WTC11 (cell line): ENCODE data around the gene SLC44A5. TPM values are rescaled to one million over a fixed set of nuclear protein-coding genes. Genes with fewer than 3 reads are reported as not detected.

Source experiments
- ATAC-seq: fragments of 200-7000 bp; cut with Tn5 transposase; 2 replicates; pipeline ENCODE4 v1.10.0; 2021; ENCODE audit warnings: mild to moderate bottlenecking, moderate library complexity
- CTCF ChIA-PET: fragments of 300-600 bp; sonication (Branson Sonifier 250); formaldehyde crosslinking; loops from one replicate; lab custom pipeline; 2021; ENCODE audit warnings: antibody characterized with exemption; lab: Charles Lee
- POLR2A ChIA-PET: fragments of 350-600 bp; sonication (Branson Sonifier 250); formaldehyde crosslinking; loops from one replicate; lab custom pipeline; 2021; ENCODE audit warnings: antibody characterized with exemption; lab: Charles Lee
- DNase-seq: peaks from one replicate; pipeline ENCODE4 v3.0.0; 2021; ENCODE audit warnings: low spot score
- H3K27ac Mint-ChIP-seq: 2 replicates; pipeline ENCODE4 v1.8.0; 2021; ENCODE audit warnings: mixed read lengths
- H3K27me3 Mint-ChIP-seq: 2 replicates; pipeline ENCODE4 v1.8.0; 2021; ENCODE audit warnings: low read depth, mild to moderate bottlenecking, moderate library complexity, mixed read lengths
- H3K36me3 Mint-ChIP-seq: 2 replicates; pipeline ENCODE4 v1.8.0; 2021; ENCODE audit warnings: mixed read lengths
- H3K4me1 Mint-ChIP-seq: 2 replicates; pipeline ENCODE4 v1.8.0; 2022; ENCODE audit warnings: mixed read lengths
- H3K4me3 Mint-ChIP-seq: 2 replicates; pipeline ENCODE4 v1.8.0; 2021; ENCODE audit warnings: mild to moderate bottlenecking, moderate library complexity, mixed read lengths
- H3K9me3 Mint-ChIP-seq: 2 replicates; pipeline ENCODE4 v1.8.0; 2021; ENCODE audit warnings: mixed read lengths
- CREB1 ChIP-seq: sonication (generic); formaldehyde crosslinking; IDR thresholded peaks from 2 replicates; pipeline ENCODE4 v1.8.0; 2023; ENCODE audit warnings: mild to moderate bottlenecking, missing genetic modification reagents
- CREM ChIP-seq: sonication (generic); formaldehyde crosslinking; IDR thresholded peaks from 2 replicates; pipeline ENCODE4 v1.8.1; 2022; ENCODE audit warnings: mild to moderate bottlenecking, missing genetic modification reagents, moderate library complexity
- FOXP1 ChIP-seq: sonication (generic); formaldehyde crosslinking; IDR thresholded peaks from 2 replicates; pipeline ENCODE4 v1.8.0; 2022; ENCODE audit warnings: missing genetic modification reagents, mild to moderate bottlenecking, moderate library complexity, borderline replicate concordance
- GRHL2 ChIP-seq: fragments of 250-450 bp; sonication (Bioruptor Pico); IDR thresholded peaks from 2 replicates; pipeline ENCODE4 v1.8.0; 2022; ENCODE audit warnings: mild to moderate bottlenecking, moderate library complexity; ENCODE audit not compliant: insufficient replicate concordance, severe bottlenecking
- JUN ChIP-seq: sonication (generic); formaldehyde crosslinking; IDR thresholded peaks from 2 replicates; pipeline ENCODE4 v1.8.0; 2023; ENCODE audit warnings: mild to moderate bottlenecking, missing genetic modification reagents
- MYBL2 ChIP-seq: sonication (generic); formaldehyde crosslinking; IDR thresholded peaks from 2 replicates; pipeline ENCODE4 v1.8.1; 2023; ENCODE audit warnings: mild to moderate bottlenecking, moderate library complexity, missing genetic modification reagents
- PRRX2 ChIP-seq: fragments of 250-450 bp; sonication (Bioruptor Pico); IDR thresholded peaks from 2 replicates; pipeline ENCODE4 v1.8.0; 2021; ENCODE audit warnings: mild to moderate bottlenecking
- ZBTB21 ChIP-seq: sonication (generic); formaldehyde crosslinking; IDR thresholded peaks from 2 replicates; pipeline ENCODE4 v1.8.1; 2023; ENCODE audit warnings: mild to moderate bottlenecking, missing genetic modification reagents, borderline replicate concordance
- ZNF219 ChIP-seq: sonication (generic); formaldehyde crosslinking; IDR thresholded peaks from 2 replicates; pipeline ENCODE4 v1.8.0; 2023; ENCODE audit warnings: missing genetic modification reagents, mild to moderate bottlenecking, borderline replicate concordance
- ZNF263 ChIP-seq: sonication (generic); formaldehyde crosslinking; IDR thresholded peaks from 2 replicates; pipeline ENCODE4 v1.8.1; 2022; ENCODE audit warnings: low read depth, mild to moderate bottlenecking, moderate library complexity, missing genetic modification reagents
- ZNF396 ChIP-seq: fragments of 250-450 bp; sonication (Bioruptor Pico); IDR thresholded peaks from 2 replicates; pipeline ENCODE4 v1.8.0; 2021; ENCODE audit warnings: mild to moderate bottlenecking, moderate library complexity, borderline replicate concordance
- ZNF416 ChIP-seq: fragments of 250-450 bp; sonication (Bioruptor Pico); IDR thresholded peaks from 2 replicates; pipeline ENCODE4 v1.9.0; 2021; ENCODE audit warnings: mild to moderate bottlenecking, inconsistent platforms
- total RNA-seq: library from RNA; stranded (reverse); gene quantifications from 3 replicates; pipeline ENCODE4 v1.2.3, GENCODE V29; 2021
- TF ChIP-seq, protein P1 (sequence below): sonication (generic); formaldehyde crosslinking; IDR thresholded peaks from 2 replicates; pipeline ENCODE4 v1.8.1; 2023; ENCODE audit warnings: mild to moderate bottlenecking, missing genetic modification reagents, borderline replicate concordance
- TF ChIP-seq, protein P2 (sequence below): sonication (generic); formaldehyde crosslinking; IDR thresholded peaks from 2 replicates; pipeline ENCODE4 v1.8.1; 2022; ENCODE audit warnings: low read depth, missing genetic modification reagents, borderline replicate concordance
- TF ChIP-seq, protein P3 (sequence below): sonication (generic); formaldehyde crosslinking; IDR thresholded peaks from 2 replicates; pipeline ENCODE4 v1.8.1; 2023; ENCODE audit warnings: mild to moderate bottlenecking, missing genetic modification reagents, moderate library complexity
- TF ChIP-seq, protein P4 (sequence below): sonication (generic); formaldehyde crosslinking; IDR thresholded peaks from 2 replicates; pipeline ENCODE4 v1.8.1; 2022; ENCODE audit warnings: missing genetic modification reagents, borderline replicate concordance
- TF ChIP-seq, protein P5 (sequence below): sonication (generic); formaldehyde crosslinking; conservative IDR thresholded peaks from 2 replicates; pipeline ENCODE4 v1.8.1; 2023; ENCODE audit warnings: mild to moderate bottlenecking, low read depth, missing genetic modification reagents, moderate library complexity
- TF ChIP-seq, protein P6 (sequence below): fragments of 250-450 bp; sonication (Bioruptor Pico); IDR thresholded peaks from 2 replicates; pipeline ENCODE4 v1.9.0; 2021; ENCODE audit warnings: moderate library complexity, mild to moderate bottlenecking, inconsistent platforms, borderline replicate concordance

Gene SLC44A5
- total RNA-seq, 1 experiment from 2014 or later: 1.8 TPM

DNA sequence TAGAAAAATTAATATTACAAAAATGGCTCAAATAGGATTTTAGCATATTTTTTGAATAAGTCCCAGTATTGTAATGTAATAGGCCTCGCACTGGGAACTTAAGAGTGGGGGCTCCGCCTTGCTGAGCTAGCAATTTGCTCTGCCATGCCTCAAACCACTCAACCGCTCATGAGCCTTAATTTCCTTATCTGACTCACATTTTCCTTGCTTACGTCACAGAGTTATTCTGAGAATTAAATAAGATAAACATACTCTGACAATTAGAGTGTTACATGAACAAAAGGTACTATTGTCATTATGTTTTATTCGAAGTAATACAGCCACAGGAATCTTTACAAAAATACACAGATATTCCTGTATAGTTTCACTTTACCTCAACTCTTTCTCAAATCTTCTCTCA, 108.1 kb downstream of the SLC44A5 start (continued):
- TF ChIP-seq, protein P1, sequence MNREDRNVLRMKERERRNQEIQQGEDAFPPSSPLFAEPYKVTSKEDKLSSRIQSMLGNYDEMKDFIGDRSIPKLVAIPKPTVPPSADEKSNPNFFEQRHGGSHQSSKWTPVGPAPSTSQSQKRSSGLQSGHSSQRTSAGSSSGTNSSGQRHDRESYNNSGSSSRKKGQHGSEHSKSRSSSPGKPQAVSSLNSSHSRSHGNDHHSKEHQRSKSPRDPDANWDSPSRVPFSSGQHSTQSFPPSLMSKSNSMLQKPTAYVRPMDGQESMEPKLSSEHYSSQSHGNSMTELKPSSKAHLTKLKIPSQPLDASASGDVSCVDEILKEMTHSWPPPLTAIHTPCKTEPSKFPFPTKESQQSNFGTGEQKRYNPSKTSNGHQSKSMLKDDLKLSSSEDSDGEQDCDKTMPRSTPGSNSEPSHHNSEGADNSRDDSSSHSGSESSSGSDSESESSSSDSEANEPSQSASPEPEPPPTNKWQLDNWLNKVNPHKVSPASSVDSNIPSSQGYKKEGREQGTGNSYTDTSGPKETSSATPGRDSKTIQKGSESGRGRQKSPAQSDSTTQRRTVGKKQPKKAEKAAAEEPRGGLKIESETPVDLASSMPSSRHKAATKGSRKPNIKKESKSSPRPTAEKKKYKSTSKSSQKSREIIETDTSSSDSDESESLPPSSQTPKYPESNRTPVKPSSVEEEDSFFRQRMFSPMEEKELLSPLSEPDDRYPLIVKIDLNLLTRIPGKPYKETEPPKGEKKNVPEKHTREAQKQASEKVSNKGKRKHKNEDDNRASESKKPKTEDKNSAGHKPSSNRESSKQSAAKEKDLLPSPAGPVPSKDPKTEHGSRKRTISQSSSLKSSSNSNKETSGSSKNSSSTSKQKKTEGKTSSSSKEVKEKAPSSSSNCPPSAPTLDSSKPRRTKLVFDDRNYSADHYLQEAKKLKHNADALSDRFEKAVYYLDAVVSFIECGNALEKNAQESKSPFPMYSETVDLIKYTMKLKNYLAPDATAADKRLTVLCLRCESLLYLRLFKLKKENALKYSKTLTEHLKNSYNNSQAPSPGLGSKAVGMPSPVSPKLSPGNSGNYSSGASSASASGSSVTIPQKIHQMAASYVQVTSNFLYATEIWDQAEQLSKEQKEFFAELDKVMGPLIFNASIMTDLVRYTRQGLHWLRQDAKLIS (CRISPR knock-in tag): no peak
- TF ChIP-seq ZNF416 (CRISPR knock-in tag): no peak
- TF ChIP-seq, protein P2, sequence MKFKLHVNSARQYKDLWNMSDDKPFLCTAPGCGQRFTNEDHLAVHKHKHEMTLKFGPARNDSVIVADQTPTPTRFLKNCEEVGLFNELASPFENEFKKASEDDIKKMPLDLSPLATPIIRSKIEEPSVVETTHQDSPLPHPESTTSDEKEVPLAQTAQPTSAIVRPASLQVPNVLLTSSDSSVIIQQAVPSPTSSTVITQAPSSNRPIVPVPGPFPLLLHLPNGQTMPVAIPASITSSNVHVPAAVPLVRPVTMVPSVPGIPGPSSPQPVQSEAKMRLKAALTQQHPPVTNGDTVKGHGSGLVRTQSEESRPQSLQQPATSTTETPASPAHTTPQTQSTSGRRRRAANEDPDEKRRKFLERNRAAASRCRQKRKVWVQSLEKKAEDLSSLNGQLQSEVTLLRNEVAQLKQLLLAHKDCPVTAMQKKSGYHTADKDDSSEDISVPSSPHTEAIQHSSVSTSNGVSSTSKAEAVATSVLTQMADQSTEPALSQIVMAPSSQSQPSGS: no peak
- TF ChIP-seq FOXP1: no peak
- no peak for TF ChIP-seq CREB1
- TF ChIP-seq CREM (CRISPR knock-in tag): no peak
- TF ChIP-seq, protein P3, sequence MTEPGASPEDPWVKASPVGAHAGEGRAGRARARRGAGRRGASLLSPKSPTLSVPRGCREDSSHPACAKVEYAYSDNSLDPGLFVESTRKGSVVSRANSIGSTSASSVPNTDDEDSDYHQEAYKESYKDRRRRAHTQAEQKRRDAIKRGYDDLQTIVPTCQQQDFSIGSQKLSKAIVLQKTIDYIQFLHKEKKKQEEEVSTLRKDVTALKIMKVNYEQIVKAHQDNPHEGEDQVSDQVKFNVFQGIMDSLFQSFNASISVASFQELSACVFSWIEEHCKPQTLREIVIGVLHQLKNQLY: no peak
- no peak for TF ChIP-seq ZNF396 (CRISPR knock-in tag)

DNA sequence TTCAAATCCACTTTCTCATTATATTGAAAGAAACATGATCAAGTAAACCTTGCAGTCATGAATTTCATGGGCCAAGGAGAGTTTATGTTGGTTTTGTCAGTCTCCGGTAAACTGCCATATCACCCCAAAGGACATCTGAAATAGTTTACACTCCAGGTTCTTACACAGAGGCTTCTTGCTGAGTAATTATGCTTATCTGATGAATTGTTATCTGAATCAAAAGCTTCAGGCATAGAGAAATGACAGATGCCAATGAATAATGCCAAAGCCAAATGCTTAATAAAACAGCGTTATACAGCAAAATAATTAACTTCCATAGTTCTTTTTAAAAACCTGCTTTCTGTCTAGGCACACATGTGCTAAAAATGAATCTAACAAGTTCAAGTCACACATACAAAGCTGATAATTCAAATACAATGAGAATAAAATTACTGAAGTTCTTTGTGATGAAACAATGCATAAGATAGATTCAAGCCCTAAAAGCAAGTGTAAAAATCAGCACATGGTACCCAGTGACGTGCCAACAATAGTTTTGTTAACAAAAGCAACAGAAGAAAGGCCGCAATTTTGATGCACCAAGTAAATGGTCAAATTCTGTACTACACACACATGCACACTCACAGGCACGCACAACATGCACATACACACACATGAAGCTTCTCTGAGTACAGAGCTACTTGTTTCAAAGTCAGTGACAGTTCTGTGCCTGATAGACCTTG, 109.2 kb downstream of the SLC44A5 start:
- no peak overlapping the region for H3K4me3 Mint-ChIP-seq
- ChIA-PET POLR2A (no interaction called here), CTCF (no interaction called here)
- no peak for TF ChIP-seq ZNF263 (CRISPR knock-in tag)
- TF ChIP-seq, protein P4, sequence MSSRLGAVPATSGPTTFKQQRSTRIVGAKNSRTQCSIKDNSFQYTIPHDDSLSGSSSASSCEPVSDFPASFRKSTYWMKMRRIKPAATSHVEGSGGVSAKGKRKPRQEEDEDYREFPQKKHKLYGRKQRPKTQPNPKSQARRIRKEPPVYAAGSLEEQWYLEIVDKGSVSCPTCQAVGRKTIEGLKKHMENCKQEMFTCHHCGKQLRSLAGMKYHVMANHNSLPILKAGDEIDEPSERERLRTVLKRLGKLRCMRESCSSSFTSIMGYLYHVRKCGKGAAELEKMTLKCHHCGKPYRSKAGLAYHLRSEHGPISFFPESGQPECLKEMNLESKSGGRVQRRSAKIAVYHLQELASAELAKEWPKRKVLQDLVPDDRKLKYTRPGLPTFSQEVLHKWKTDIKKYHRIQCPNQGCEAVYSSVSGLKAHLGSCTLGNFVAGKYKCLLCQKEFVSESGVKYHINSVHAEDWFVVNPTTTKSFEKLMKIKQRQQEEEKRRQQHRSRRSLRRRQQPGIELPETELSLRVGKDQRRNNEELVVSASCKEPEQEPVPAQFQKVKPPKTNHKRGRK: no peak
- TF ChIP-seq MYBL2 (CRISPR knock-in tag): no peak
- no peak for TF ChIP-seq JUN (CRISPR knock-in tag)
- no peak for TF ChIP-seq PRRX2 (CRISPR knock-in tag)
- TF ChIP-seq, protein P5, sequence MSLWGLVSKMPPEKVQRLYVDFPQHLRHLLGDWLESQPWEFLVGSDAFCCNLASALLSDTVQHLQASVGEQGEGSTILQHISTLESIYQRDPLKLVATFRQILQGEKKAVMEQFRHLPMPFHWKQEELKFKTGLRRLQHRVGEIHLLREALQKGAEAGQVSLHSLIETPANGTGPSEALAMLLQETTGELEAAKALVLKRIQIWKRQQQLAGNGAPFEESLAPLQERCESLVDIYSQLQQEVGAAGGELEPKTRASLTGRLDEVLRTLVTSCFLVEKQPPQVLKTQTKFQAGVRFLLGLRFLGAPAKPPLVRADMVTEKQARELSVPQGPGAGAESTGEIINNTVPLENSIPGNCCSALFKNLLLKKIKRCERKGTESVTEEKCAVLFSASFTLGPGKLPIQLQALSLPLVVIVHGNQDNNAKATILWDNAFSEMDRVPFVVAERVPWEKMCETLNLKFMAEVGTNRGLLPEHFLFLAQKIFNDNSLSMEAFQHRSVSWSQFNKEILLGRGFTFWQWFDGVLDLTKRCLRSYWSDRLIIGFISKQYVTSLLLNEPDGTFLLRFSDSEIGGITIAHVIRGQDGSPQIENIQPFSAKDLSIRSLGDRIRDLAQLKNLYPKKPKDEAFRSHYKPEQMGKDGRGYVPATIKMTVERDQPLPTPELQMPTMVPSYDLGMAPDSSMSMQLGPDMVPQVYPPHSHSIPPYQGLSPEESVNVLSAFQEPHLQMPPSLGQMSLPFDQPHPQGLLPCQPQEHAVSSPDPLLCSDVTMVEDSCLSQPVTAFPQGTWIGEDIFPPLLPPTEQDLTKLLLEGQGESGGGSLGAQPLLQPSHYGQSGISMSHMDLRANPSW (CRISPR knock-in tag): no peak
- TF ChIP-seq ZNF219: no peak
- no peak for TF ChIP-seq ZBTB21 (CRISPR knock-in tag)
- TF ChIP-seq GRHL2 (CRISPR knock-in tag): no peak
- TF ChIP-seq, protein P6, sequence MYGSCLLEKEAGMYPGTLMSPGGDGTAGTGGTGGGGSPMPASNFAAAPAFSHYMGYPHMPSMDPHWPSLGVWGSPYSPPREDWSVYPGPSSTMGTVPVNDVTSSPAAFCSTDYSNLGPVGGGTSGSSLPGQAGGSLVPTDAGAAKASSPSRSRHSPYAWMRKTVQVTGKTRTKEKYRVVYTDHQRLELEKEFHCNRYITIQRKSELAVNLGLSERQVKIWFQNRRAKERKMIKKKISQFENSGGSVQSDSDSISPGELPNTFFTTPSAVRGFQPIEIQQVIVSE (CRISPR knock-in tag): no peak
- 0 out of 2 replicates have a peak, but pooled peaks cover 3% of the 10 kb centered on the region for H3K4me1 Mint-ChIP-seq
- ATAC-seq: no peak
- no peak overlapping the region for H3K27ac Mint-ChIP-seq
- H3K36me3 Mint-ChIP-seq: no peaks in the 10 kb centered on the region
- DNase-seq: no peak
- H3K27me3 Mint-ChIP-seq: no peaks in the 10 kb centered on the region
- H3K9me3 Mint-ChIP-seq: peaks cover 22% of the 10 kb centered on the region
